Erythroblast (primary cell): Measurements from ENCODE around the gene STX4.

ENCODE experiments used
- GATA1 ChIP-seq: IDR thresholded peaks from 2 replicates; pipeline ENCODE4 v1.6.1; 2011; ENCODE audit warnings: low read depth, mild to moderate bottlenecking, control low read depth, low read length, moderate library complexity
- POLR2A ChIP-seq: IDR thresholded peaks from 2 replicates; pipeline ENCODE4 v1.6.1; 2011; ENCODE audit warnings: mild to moderate bottlenecking, low read length

DNA sequence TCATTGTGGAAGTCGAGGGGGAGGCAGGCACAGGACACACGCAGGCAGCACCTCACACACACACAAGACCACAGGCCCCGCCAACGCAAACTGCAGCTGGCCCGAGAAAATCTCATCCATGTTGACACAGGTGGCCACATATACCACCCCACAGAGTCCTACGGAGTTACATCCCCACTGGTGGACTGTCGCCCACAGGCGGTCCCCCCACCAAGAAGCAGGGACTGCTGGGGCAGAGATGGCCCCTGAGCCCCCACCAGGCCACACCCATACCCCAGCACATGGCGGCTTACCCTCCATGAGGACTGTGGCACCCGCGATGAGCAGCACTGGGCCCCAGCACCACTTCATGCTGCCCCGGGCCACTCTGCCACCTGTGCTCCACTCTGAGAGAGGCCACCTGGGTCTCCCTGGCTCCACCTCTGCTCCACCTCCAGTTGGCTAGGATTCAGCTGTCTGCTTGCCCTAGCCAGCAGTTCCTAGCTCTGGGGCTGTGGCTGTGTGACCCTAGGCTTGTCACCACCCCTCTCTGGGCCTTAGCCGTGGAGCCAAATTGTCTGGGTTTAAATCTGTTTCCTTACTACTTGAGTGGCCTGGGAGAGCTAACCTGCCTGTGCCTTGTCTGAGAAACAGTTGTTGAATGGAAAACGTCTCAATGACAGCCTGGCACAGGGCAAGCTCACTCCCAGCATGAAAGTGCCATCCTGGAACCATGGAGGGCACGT, 55.3 kb downstream of the STX4 start, which contains the start of gene PRSS53:
- TF ChIP-seq POLR2A (no peak), GATA1 (no peak)
